ENCODE data around the gene ZNF117.
"Not testable (repeated sequence)": the region's sequence is repeated elsewhere in the genome, so short reads cannot be mapped to it uniquely, and the experiment has no call there.

GRCh38 chr7:64944667-64945502 is 46.0 kb downstream of the ZNF117 start:
- TF ChIP-seq EZH2phosphoT487 (IDR thresholded peaks at IDR 0.05; ENCODE audit: insufficient read depth, low read depth); EZH2 (IDR thresholded peaks at IDR 0.05; ENCODE audit: insufficient read depth, poor library complexity, severe bottlenecking): not testable (repeated sequence)

Data from GM23248 (cell line).